GM13977 (cell line): Measurements from ENCODE around the gene CAMTA1.

ENCODE experiments used
- DNase-seq: peaks from one replicate; pipeline ENCODE4 v3.0.0; 2012; ENCODE audit warnings: low spot score
- CTCF ChIP-seq: IDR thresholded peaks from 2 replicates; pipeline ENCODE4 v1.5.1; 2012; ENCODE audit warnings: mild to moderate bottlenecking, control low read depth; ENCODE audit not compliant: insufficient read depth; ENCODE audit errors: extremely low read depth, missing control alignments
- in situ Hi-C: fragments of 300-500 bp; cut with MboI; formaldehyde crosslinking; loops from one replicate; pipeline ENCODE4 v1.12.0; 2022; ENCODE audit warnings: low sequenced_read_pairs, low pct_unique_long_range_greater_than_20kb, mixed read lengths, inconsistent platforms; ENCODE audit not compliant: unreplicated experiment

The CAMTA1 gene

GRCh38 chr1:7278827-7279765 lies 493.8 kb downstream of the CAMTA1 start:
- in situ Hi-C loops, result no loop called here
- no peak for TF ChIP-seq CTCF
- DNase-seq, result no peak

GRCh38 chr1:7279769-7280168 lies 494.5 kb downstream of the CAMTA1 start:
- no peak for TF ChIP-seq CTCF
- in situ Hi-C loops, result no loop called here
- DNase-seq, result no peak

GRCh38 chr1:7280347-7280960 lies 495.2 kb downstream of the CAMTA1 start:
- no peak for DNase-seq
- TF ChIP-seq CTCF, result no peak
- in situ Hi-C loops, result no loop called here

- DNase-seq, result no peak
- TF ChIP-seq CTCF, result no peak
- in situ Hi-C loops, result no loop called here
Observed at GRCh38 chr1:7281821-7282220, 496.6 kb downstream of the CAMTA1 start.

GRCh38 chr1:7284839-7285435 lies 499.7 kb downstream of the CAMTA1 start:
- in situ Hi-C loops, result no loop called here
- DNase-seq, result no peak
- no peak for TF ChIP-seq CTCF

- in situ Hi-C loops, result no loop called here
- TF ChIP-seq CTCF, result no peak
- DNase-seq, result no peak
Observed at GRCh38 chr1:7285856-7286454, 500.7 kb downstream of the CAMTA1 start.
